NCI-H2196 treated with DMSO at 0.1 percent for 48 hours (cell line): ENCODE data around the gene CMBL.
"Not testable (repeated sequence)": the region's sequence is repeated elsewhere in the genome, so short reads cannot be mapped to it uniquely, and the experiment has no call there.

Experiments used
- DNase-seq: peaks from one replicate; lab custom pipeline; 2025; ENCODE audit not compliant: unreplicated experiment; lab: John Stamatoyannopoulos, UW

CMBL gene

GRCh38 chr5:10307206-10308148, at the start of gene CMBL:
CMBL (minus strand) TSS chr5:10307902; CDS start chr5:10290762, 17,140 bp downstream.
- DNase-seq = peak; percentile 63

- DNase-seq = no peak
Observed at GRCh38 chr5:10355071-10355889, 47.6 kb upstream of the CMBL start.

GRCh38 chr5:10354048-10354872, 46.6 kb upstream of the CMBL start:
- no peak for DNase-seq

- peak; percentile 91 for DNase-seq
Observed at GRCh38 chr5:10353241-10354047, 45.7 kb upstream of the CMBL start, which contains the start of gene MARCHF6. MARCHF6 (plus strand) TSS chr5:10353695; CDS start chr5:10353899, 204 bp downstream.

GRCh38 chr5:10352430-10353240, 44.9 kb upstream of the CMBL start:
- DNase-seq = no peak

- no peak for DNase-seq
Observed at GRCh38 chr5:10351919-10352318, 44.2 kb upstream of the CMBL start.

- DNase-seq = no peak
Observed at GRCh38 chr5:10351199-10351905, 43.6 kb upstream of the CMBL start.

GRCh38 chr5:10348258-10348657, 40.6 kb upstream of the CMBL start:
- DNase-seq = no peak

- DNase-seq = not testable (repeated sequence)
Observed at GRCh38 chr5:10344461-10345106, 36.9 kb upstream of the CMBL start.

- DNase-seq = no peak
Observed at GRCh38 chr5:10343486-10343885, 35.8 kb upstream of the CMBL start.

- no peak for DNase-seq
Observed at GRCh38 chr5:10339958-10340357, 32.3 kb upstream of the CMBL start.

- peak; percentile 53 for DNase-seq
Observed at GRCh38 chr5:10339058-10339811, 31.5 kb upstream of the CMBL start.

- DNase-seq = no peak
Observed at GRCh38 chr5:10338686-10339057, 31.0 kb upstream of the CMBL start.

- no peak for DNase-seq
Observed at GRCh38 chr5:10337986-10338385, 30.3 kb upstream of the CMBL start.

GRCh38 chr5:10337107-10337506, 29.4 kb upstream of the CMBL start:
- no peak for DNase-seq

- DNase-seq = no peak
Observed at GRCh38 chr5:10335711-10336470, 28.2 kb upstream of the CMBL start.

- DNase-seq = no peak
Observed at GRCh38 chr5:10334831-10335230, 27.1 kb upstream of the CMBL start.
